Esophagus (tissue), 2 donors: ENCODE measurements around the gene NOC4L. TPM values are rescaled to one million over a fixed set of nuclear protein-coding genes. Genes with fewer than 3 reads are reported as not detected.
"Not testable (repeated sequence)": the region's sequence is repeated elsewhere in the genome, so short reads cannot be mapped to it uniquely, and the experiment has no call there.

ENCODE experiments used
- H3K27ac ChIP-seq, 2 donors: one replicate each; pipeline ENCODE4 v1.5.1; 2013; ENCODE audit warnings: low read depth in 2 of 2, mild to moderate bottlenecking in 2 of 2, inconsistent platforms in 1 of 2, low read length in 1 of 2, moderate library complexity in 1 of 2
- H3K27me3 ChIP-seq, 2 donors: one replicate each; pipeline ENCODE4 v1.6.1; 2013; ENCODE audit warnings: low read length in 2 of 2, control low read depth in 1 of 2, mild to moderate bottlenecking in 1 of 2; ENCODE audit not compliant: insufficient read depth in 2 of 2, control insufficient read depth in 1 of 2
- H3K36me3 ChIP-seq, 2 donors: one replicate each; pipeline ENCODE4 v1.6.1; 2013; ENCODE audit warnings: low read length in 1 of 2; ENCODE audit not compliant: control insufficient read depth in 2 of 2, insufficient read depth in 2 of 2
- H3K4me1 ChIP-seq, 2 donors: one replicate each; pipeline ENCODE4 v1.6.1; 2013; ENCODE audit warnings: low read length in 1 of 2; ENCODE audit not compliant: control insufficient read depth in 2 of 2, insufficient read depth in 2 of 2
- H3K4me3 ChIP-seq, 2 donors: one replicate each; pipeline ENCODE4 v1.5.1; 2013; ENCODE audit warnings: low read length in 2 of 2, mild to moderate bottlenecking in 2 of 2, low read depth in 1 of 2, moderate library complexity in 1 of 2
- H3K9me3 ChIP-seq, 2 donors: one replicate each; pipeline ENCODE4 v1.6.1; 2013; ENCODE audit warnings: mild to moderate bottlenecking in 2 of 2, low read depth in 1 of 2, low read length in 1 of 2, moderate library complexity in 1 of 2; ENCODE audit not compliant: control insufficient read depth in 2 of 2, insufficient read depth in 1 of 2
- WGBS, 2 donors: extraction: QIAGEN DNeasy Blood & Tissue Kit; methylation state at CpG; one replicate each; pipeline ENCODE4 v1.1.7; 2013; 5-methylcytosine and 5-hydroxymethylcytosine counted together
- polyA plus RNA-seq, 2 donors: library from polyadenylated mRNA; stranded (reverse); fragments of 200-250 nt; gene quantifications; one replicate each; pipeline ENCODE4 v1.2.3, GENCODE V29; 2013
- donor health status: healthy with polysubstance abuse.
- donor health status: Bipolar disorder and iron deficiency.

Gene NOC4L
- polyA plus RNA-seq, 2 donors = 20.6 to 22.7 TPM

GRCh38 chr12:132131952-132132351 is 12.3 kb upstream of the NOC4L start:
- Histone ChIP-seq H3K9me3 (peaks cover 0 to 2% of the 10 kb centered on the region in 2 donors), H3K27ac (no peak overlapping the region), H3K27me3 (no peaks in the 10 kb centered on the region), H3K4me3 (no peak overlapping the region), H3K36me3 (peaks cover 0 to 2% of the 10 kb centered on the region in 2 donors), H3K4me1 (no peaks in the 10 kb centered on the region)
- WGBS, 2 donors = 90% methylated on average over 14 of the region's 14 CpGs

GRCh38 chr12:132132609-132133430 is 11.4 kb upstream of the NOC4L start:
- no peaks in the 10 kb centered on the region for H3K27me3 ChIP-seq
- H3K9me3 ChIP-seq = no peaks in the 10 kb centered on the region
- H3K4me3 ChIP-seq = no peak overlapping the region
- WGBS, 2 donors = 86% methylated on average over 35 to 39 of the region's 39 CpGs
- no peak overlapping the region for H3K27ac ChIP-seq
- H3K4me1 ChIP-seq = no peaks in the 10 kb centered on the region
- no peaks in the 10 kb centered on the region for H3K36me3 ChIP-seq

GRCh38 chr12:132133952-132134652 is 10.2 kb upstream of the NOC4L start:
- H3K4me3 ChIP-seq = no peak overlapping the region
- H3K9me3 ChIP-seq = no peaks in the 10 kb centered on the region
- no peaks in the 10 kb centered on the region for H3K27me3 ChIP-seq
- H3K4me1 ChIP-seq = no peaks in the 10 kb centered on the region
- 59 to 61% methylated on average over 26 to 27 of the region's 27 CpGs for WGBS, 2 donors
- no peak overlapping the region for H3K27ac ChIP-seq
- H3K36me3 ChIP-seq = peaks cover 0 to 3% of the 10 kb centered on the region in 2 donors

- 77 to 89% methylated on average over 8 to 38 of the region's 39 CpGs for WGBS, 2 donors
- H3K27ac ChIP-seq, H3K4me3 ChIP-seq, H3K27me3 ChIP-seq, H3K4me1 ChIP-seq, H3K36me3 ChIP-seq, H3K9me3 ChIP-seq: not testable (repeated sequence)
Observed at GRCh38 chr12:132134653-132135183, 9.5 kb upstream of the NOC4L start.

- peaks cover 8 to 22% of the 10 kb centered on the region in 2 donors for H3K36me3 ChIP-seq
- not testable (repeated sequence) for H3K9me3 ChIP-seq, H3K27me3 ChIP-seq, H3K4me3 ChIP-seq, H3K4me1 ChIP-seq, H3K27ac ChIP-seq
- 78 to 83% methylated on average over 12 to 21 of the region's 21 CpGs for WGBS, 2 donors
Observed at GRCh38 chr12:132136226-132136625, 8.0 kb upstream of the NOC4L start.

- Histone ChIP-seq H3K27ac (no peak overlapping the region), H3K4me3 (no peak overlapping the region), H3K4me1 (peaks cover 3 to 4% of the 10 kb centered on the region in 2 donors), H3K36me3 (peaks cover 13 to 34% of the 10 kb centered on the region in 2 donors), H3K9me3 (no peaks in the 10 kb centered on the region), H3K27me3 (no peaks in the 10 kb centered on the region)
- 72 to 76% methylated on average over 13 of the region's 13 CpGs for WGBS, 2 donors
Observed at GRCh38 chr12:132137483-132138125, 6.7 kb upstream of the NOC4L start.

GRCh38 chr12:132138941-132139871 is 5.1 kb upstream of the NOC4L start:
- H3K36me3 ChIP-seq = peaks cover 13 to 34% of the 10 kb centered on the region in 2 donors
- H3K27me3 ChIP-seq = no peaks in the 10 kb centered on the region
- H3K27ac ChIP-seq = no peak overlapping the region
- no peaks in the 10 kb centered on the region for H3K9me3 ChIP-seq
- no peak overlapping the region for H3K4me3 ChIP-seq
- WGBS, 2 donors = 91 to 93% methylated on average over 34 of the region's 34 CpGs
- peaks cover 4 to 12% of the 10 kb centered on the region in 2 donors for H3K4me1 ChIP-seq

- peaks cover 13 to 34% of the 10 kb centered on the region in 2 donors for H3K36me3 ChIP-seq
- H3K27ac ChIP-seq = no peak overlapping the region
- no peaks in the 10 kb centered on the region for H3K9me3 ChIP-seq
- no peaks in the 10 kb centered on the region for H3K27me3 ChIP-seq
- H3K4me1 ChIP-seq = peaks cover 4 to 15% of the 10 kb centered on the region in 2 donors
- WGBS, 2 donors = 94 to 95% methylated on average over 25 to 27 of the region's 27 CpGs
- H3K4me3 ChIP-seq = no peak overlapping the region
Observed at GRCh38 chr12:132139912-132140311, 4.3 kb upstream of the NOC4L start.
